ENCODE results near the gene SLC6A3. TPM values are rescaled to one million over a fixed set of nuclear protein-coding genes. Genes with fewer than 3 reads are reported as not detected.

The SLC6A3 gene
- total RNA-seq, 2 donors from 2014 or later: 0.18 TPM; not detected in 1

GRCh38 chr5:1382248-1382700 lies 63.0 kb downstream of the SLC6A3 start:
- peaks cover 13% of the 10 kb centered on the region for H3K9me3 Mint-ChIP-seq
- Histone ChIP-seq H3K4me3 (ENCODE audit: low read length) (no peak overlapping the region), H3K36me3 (ENCODE audit: control insufficient read depth, insufficient read depth, low read length) (no peaks in the 10 kb centered on the region), H3K27ac (ENCODE audit: low read depth, low read length) (no peak overlapping the region), H3K4me1 (ENCODE audit: control insufficient read depth, insufficient read depth, low read length) (no peaks in the 10 kb centered on the region), H3K9me3 (ENCODE audit: control insufficient read depth, low read length) (peaks cover 7% of the 10 kb centered on the region), H3K27me3 (ENCODE audit: control insufficient read depth, insufficient read depth, low read length, poor library complexity, severe bottlenecking) (peaks cover 53% of the 10 kb centered on the region), H3K9ac (ENCODE audit: extremely low read depth, low read length, poor library complexity, severe bottlenecking) (no peak overlapping the region)
- no peak for DNase-seq
- peaks cover 73% of the 10 kb centered on the region for H3K27me3 Mint-ChIP-seq (ENCODE audit: insufficient read depth)
- peaks cover 4% of the 10 kb centered on the region for H3K4me1 Mint-ChIP-seq
- H3K4me3 Mint-ChIP-seq: no peak overlapping the region
- TF ChIP-seq, protein P1, sequence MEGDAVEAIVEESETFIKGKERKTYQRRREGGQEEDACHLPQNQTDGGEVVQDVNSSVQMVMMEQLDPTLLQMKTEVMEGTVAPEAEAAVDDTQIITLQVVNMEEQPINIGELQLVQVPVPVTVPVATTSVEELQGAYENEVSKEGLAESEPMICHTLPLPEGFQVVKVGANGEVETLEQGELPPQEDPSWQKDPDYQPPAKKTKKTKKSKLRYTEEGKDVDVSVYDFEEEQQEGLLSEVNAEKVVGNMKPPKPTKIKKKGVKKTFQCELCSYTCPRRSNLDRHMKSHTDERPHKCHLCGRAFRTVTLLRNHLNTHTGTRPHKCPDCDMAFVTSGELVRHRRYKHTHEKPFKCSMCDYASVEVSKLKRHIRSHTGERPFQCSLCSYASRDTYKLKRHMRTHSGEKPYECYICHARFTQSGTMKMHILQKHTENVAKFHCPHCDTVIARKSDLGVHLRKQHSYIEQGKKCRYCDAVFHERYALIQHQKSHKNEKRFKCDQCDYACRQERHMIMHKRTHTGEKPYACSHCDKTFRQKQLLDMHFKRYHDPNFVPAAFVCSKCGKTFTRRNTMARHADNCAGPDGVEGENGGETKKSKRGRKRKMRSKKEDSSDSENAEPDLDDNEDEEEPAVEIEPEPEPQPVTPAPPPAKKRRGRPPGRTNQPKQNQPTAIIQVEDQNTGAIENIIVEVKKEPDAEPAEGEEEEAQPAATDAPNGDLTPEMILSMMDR (conservative IDR thresholded peaks at IDR 0.05): no peak
- H3K27ac Mint-ChIP-seq: no peak overlapping the region
- WGBS, 2 experiments (ENCODE audit: insufficient coverage in 1 of 2, insufficient read length in 1 of 2): 93% methylated on average over 15 to 18 of the region's 18 CpGs
- no peaks in the 10 kb centered on the region for H3K36me3 Mint-ChIP-seq (ENCODE audit: low read depth)

DNA sequence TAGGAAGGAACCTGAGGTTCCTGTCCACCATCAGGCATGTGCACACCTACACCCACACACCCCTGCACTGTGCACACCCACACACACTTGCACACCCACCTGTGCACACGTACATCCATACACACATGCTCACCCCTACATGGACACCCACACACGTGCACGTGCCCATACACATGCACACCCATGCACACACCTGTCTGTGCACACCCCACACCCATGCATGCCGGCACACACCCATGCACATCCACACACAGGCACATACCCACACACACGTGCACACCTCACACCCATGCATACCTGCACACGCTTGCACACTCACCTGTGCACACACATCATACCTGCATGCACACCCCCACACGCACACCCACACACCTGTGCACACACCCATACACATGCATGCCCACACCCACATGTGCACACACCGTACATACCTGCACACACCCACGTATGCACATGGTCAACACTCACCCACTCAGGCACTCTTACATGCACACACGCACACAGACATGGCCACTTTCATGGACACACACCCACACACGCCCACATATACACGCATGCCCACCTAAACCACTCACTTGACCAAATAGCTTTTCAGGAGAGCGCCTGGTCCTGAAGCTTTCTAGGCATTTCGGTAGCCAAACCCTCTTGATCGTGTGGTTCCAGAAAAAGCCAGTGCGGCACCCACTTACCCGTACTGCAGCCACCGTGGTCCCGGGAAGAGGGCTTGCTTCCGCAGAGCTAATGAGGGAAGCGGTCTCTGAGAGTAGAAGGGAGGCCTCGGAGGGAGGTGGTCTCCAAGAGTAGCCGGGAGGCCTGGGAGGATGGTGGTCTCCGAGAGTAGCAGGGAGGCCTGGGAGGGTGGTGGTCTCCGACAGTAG lies 63.6 kb downstream of the SLC6A3 start:
- H3K27me3 Mint-ChIP-seq (ENCODE audit: insufficient read depth): peaks cover 66% of the 10 kb centered on the region

DNA sequence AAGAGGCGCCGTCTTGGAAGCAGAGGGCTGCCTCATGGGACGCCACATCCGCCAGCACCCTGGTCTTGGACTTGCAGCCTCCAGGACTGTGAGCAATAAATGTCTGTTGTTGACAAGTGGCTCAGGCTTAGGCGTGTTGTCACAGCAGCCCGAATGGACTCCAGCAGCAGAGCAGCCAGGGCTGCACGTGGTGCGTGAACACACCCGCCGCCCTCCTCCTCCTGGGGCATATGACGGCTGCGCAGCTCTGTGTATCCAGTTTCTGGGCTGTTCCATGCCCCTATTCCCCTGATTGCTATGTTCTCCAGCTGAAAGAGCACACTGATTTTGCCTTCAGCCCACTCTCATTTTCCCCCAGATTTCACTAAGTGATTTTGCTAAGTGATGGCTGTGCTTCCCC lies 64.3 kb downstream of the SLC6A3 start:
- H3K27me3 Mint-ChIP-seq (ENCODE audit: insufficient read depth): peaks cover 61% of the 10 kb centered on the region
- H3K4me1 ChIP-seq (ENCODE audit: control insufficient read depth, insufficient read depth, low read length): no peaks in the 10 kb centered on the region
- TF ChIP-seq, protein P1 (conservative IDR thresholded peaks at IDR 0.05): no peak
- peaks cover 7% of the 10 kb centered on the region for H3K9me3 ChIP-seq (ENCODE audit: control insufficient read depth, low read length)
- no peak overlapping the region for H3K4me3 ChIP-seq (ENCODE audit: low read length)
- H3K27me3 ChIP-seq (ENCODE audit: control insufficient read depth, insufficient read depth, low read length, poor library complexity, severe bottlenecking): peaks cover 40% of the 10 kb centered on the region
- peaks cover 4% of the 10 kb centered on the region for H3K4me1 Mint-ChIP-seq
- H3K27ac ChIP-seq (ENCODE audit: low read depth, low read length): no peak overlapping the region
- peaks cover 13% of the 10 kb centered on the region for H3K9me3 Mint-ChIP-seq
- DNase-seq: no peak
- no peak overlapping the region for H3K9ac ChIP-seq (ENCODE audit: extremely low read depth, low read length, poor library complexity, severe bottlenecking)
- no peak overlapping the region for H3K4me3 Mint-ChIP-seq
- WGBS, 2 experiments (ENCODE audit: insufficient coverage in 1 of 2, insufficient read length in 1 of 2): 85 to 87% methylated on average over 9 to 12 of the region's 12 CpGs
- no peaks in the 10 kb centered on the region for H3K36me3 ChIP-seq (ENCODE audit: control insufficient read depth, insufficient read depth, low read length)
- no peak overlapping the region for H3K27ac Mint-ChIP-seq
- H3K36me3 Mint-ChIP-seq (ENCODE audit: low read depth): no peaks in the 10 kb centered on the region

More for the DNA sequence above, 63.6 kb downstream of the SLC6A3 start:
- no peaks in the 10 kb centered on the region for H3K36me3 Mint-ChIP-seq (ENCODE audit: low read depth)
- peaks cover 4% of the 10 kb centered on the region for H3K4me1 Mint-ChIP-seq
- H3K27me3 ChIP-seq (ENCODE audit: control insufficient read depth, insufficient read depth, low read length, poor library complexity, severe bottlenecking): peaks cover 46% of the 10 kb centered on the region
- H3K9ac ChIP-seq (ENCODE audit: extremely low read depth, low read length, poor library complexity, severe bottlenecking): no peak overlapping the region
- H3K4me1 ChIP-seq (ENCODE audit: control insufficient read depth, insufficient read depth, low read length): no peaks in the 10 kb centered on the region
- no peak overlapping the region for H3K27ac ChIP-seq (ENCODE audit: low read depth, low read length)
- no peak overlapping the region for H3K4me3 ChIP-seq (ENCODE audit: low read length)
- H3K36me3 ChIP-seq (ENCODE audit: control insufficient read depth, insufficient read depth, low read length): no peaks in the 10 kb centered on the region
- peaks cover 7% of the 10 kb centered on the region for H3K9me3 ChIP-seq (ENCODE audit: control insufficient read depth, low read length)
- H3K27ac Mint-ChIP-seq: no peak overlapping the region
- TF ChIP-seq, protein P1 (conservative IDR thresholded peaks at IDR 0.05): no peak
- H3K4me3 Mint-ChIP-seq: no peak overlapping the region
- peaks cover 13% of the 10 kb centered on the region for H3K9me3 Mint-ChIP-seq
- WGBS, 2 experiments (ENCODE audit: insufficient coverage in 1 of 2, insufficient read length in 1 of 2): 91 to 93% methylated on average over 18 to 25 of the region's 25 CpGs
- no peak for DNase-seq
